Panc1 (cell line): ENCODE data around the gene SERPINA9. TPM values are rescaled to one million over a fixed set of nuclear protein-coding genes. Genes with fewer than 3 reads are reported as not detected.

Source experiments
- ATAC-seq: fragments of 200-7000 bp; cut with Tn5 transposase; 2 replicates; pipeline ENCODE4 v1.9.1; 2020; ENCODE audit warnings: mild to moderate bottlenecking, moderate library complexity
- BruUV-seq: library from RNA; stranded (reverse); fragments of 400-500 nt; replicated peaks from 2 replicates; lab custom pipeline; 2021; lab: Mats Ljungman, UMichigan
- CTCF ChIA-PET: fragments of 300-600 bp; sonication (Branson Sonifier 250); formaldehyde crosslinking; loops from one replicate; lab custom pipeline; 2022; ENCODE audit warnings: antibody characterized with exemption; lab: Charles Lee
- POLR2A ChIA-PET: fragments of 300-600 bp; sonication (Branson Sonifier 250); formaldehyde crosslinking; loops from one replicate; lab custom pipeline; 2022; ENCODE audit warnings: antibody characterized with exemption; lab: Charles Lee
- DNase-seq: peaks from one replicate; pipeline ENCODE4 v3.0.0-alpha.2; 2010; ENCODE audit warnings: low read depth, low spot score
- H3K27ac ChIP-seq: 2 replicates; pipeline ENCODE4 v1.5.1; 2011; ENCODE audit warnings: mild to moderate bottlenecking, low read length, inconsistent platforms
- H3K27me3 ChIP-seq: fragments of 200-500 bp; sonication (Bioruptor generic); 2 replicates; pipeline ENCODE4 v1.6.0; 2014; ENCODE audit warnings: low read length, inconsistent platforms; ENCODE audit not compliant: control insufficient read depth, insufficient read depth
- H3K36me3 ChIP-seq: fragments of 200-500 bp; sonication (Bioruptor generic); 2 replicates; pipeline ENCODE4 v1.5.1; 2014; ENCODE audit warnings: inconsistent platforms, mild to moderate bottlenecking, low read length, moderate library complexity; ENCODE audit not compliant: control insufficient read depth, insufficient read depth
- H3K4me1 ChIP-seq: 2 replicates; pipeline ENCODE4 v1.5.1; 2011; ENCODE audit warnings: inconsistent platforms, mild to moderate bottlenecking, low read length, moderate library complexity; ENCODE audit not compliant: control insufficient read depth, insufficient read depth
- H3K4me3 ChIP-seq, 2 experiments: 2 replicates each; pipeline ENCODE4 v1.5.1; 2011 to 2012; ENCODE audit warnings: low read depth in 2 of 2, low read length in 2 of 2, mild to moderate bottlenecking in 2 of 2, inconsistent platforms in 1 of 2, moderate library complexity in 1 of 2
- H3K9me3 ChIP-seq: fragments of 200-500 bp; sonication (Bioruptor generic); 2 replicates; pipeline ENCODE4 v1.5.1; 2014; ENCODE audit warnings: low read depth, mild to moderate bottlenecking, inconsistent platforms, low read length, moderate library complexity; ENCODE audit not compliant: control insufficient read depth, insufficient read depth
- POLR2AphosphoS5 ChIP-seq: IDR thresholded peaks from 2 replicates; pipeline ENCODE4 v1.6.1; 2012; ENCODE audit warnings: mild to moderate bottlenecking, low read depth, low read length, moderate library complexity
- SIN3A ChIP-seq: IDR thresholded peaks from 2 replicates; pipeline ENCODE4 v1.6.1; 2012; ENCODE audit warnings: low read depth, mild to moderate bottlenecking, low read length, moderate library complexity, borderline replicate concordance; ENCODE audit not compliant: insufficient read depth
- TCF7L2 ChIP-seq: IDR thresholded peaks from 2 replicates; pipeline ENCODE4 v1.6.1; 2011; ENCODE audit warnings: mild to moderate bottlenecking, low read depth, low read length, inconsistent platforms
- in situ Hi-C: cut with HindIII; loops from 2 replicates; pipeline ENCODE4 v1.10.0; 2016; ENCODE audit warnings: low sequenced_read_pairs, low pct_unique_long_range_greater_than_20kb
- intact Hi-C: fragments of 100-400 bp; cut with micrococcal nuclease; formaldehyde crosslinking; loops from one replicate; pipeline ENCODE4 v1.10.0; 2022; ENCODE audit not compliant: unreplicated experiment
- total RNA-seq: library from RNA; stranded (reverse); gene quantifications from one replicate; pipeline ENCODE4 v1.2.1, GENCODE V29; 2021; ENCODE audit not compliant: unreplicated experiment
- TF ChIP-seq, protein P1 (sequence below): fragments of 450-650 bp; IDR thresholded peaks from 2 replicates; pipeline ENCODE4 v1.5.1; 2017; ENCODE audit warnings: mild to moderate bottlenecking
- TF ChIP-seq, protein P2 (sequence below), 2 experiments: IDR thresholded peaks; 2 replicates each; pipeline ENCODE4 v1.6.1; 2011 to 2012; ENCODE audit warnings: low read depth in 2 of 2, control low read depth in 1 of 2, low read length in 1 of 2, mild to moderate bottlenecking in 1 of 2, moderate library complexity in 1 of 2; ENCODE audit not compliant: insufficient read depth in 1 of 2

Gene SERPINA9
- total RNA-seq, 1 experiment from 2014 or later = not detected

- no peaks in the 10 kb centered on the region for H3K36me3 ChIP-seq
- H3K4me3 ChIP-seq = no peak overlapping the region
- ChIA-PET CTCF (no interaction called here), POLR2A (no interaction called here)
- no peaks in the 10 kb centered on the region for H3K27me3 ChIP-seq
- no peaks in the 10 kb centered on the region for H3K9me3 ChIP-seq
- ATAC-seq = no peak
- TF ChIP-seq TCF7L2 (no peak), POLR2AphosphoS5 (no peak), SIN3A (no peak)
- TF ChIP-seq, protein P1, sequence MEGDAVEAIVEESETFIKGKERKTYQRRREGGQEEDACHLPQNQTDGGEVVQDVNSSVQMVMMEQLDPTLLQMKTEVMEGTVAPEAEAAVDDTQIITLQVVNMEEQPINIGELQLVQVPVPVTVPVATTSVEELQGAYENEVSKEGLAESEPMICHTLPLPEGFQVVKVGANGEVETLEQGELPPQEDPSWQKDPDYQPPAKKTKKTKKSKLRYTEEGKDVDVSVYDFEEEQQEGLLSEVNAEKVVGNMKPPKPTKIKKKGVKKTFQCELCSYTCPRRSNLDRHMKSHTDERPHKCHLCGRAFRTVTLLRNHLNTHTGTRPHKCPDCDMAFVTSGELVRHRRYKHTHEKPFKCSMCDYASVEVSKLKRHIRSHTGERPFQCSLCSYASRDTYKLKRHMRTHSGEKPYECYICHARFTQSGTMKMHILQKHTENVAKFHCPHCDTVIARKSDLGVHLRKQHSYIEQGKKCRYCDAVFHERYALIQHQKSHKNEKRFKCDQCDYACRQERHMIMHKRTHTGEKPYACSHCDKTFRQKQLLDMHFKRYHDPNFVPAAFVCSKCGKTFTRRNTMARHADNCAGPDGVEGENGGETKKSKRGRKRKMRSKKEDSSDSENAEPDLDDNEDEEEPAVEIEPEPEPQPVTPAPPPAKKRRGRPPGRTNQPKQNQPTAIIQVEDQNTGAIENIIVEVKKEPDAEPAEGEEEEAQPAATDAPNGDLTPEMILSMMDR = no peak
- TF ChIP-seq, protein P2, sequence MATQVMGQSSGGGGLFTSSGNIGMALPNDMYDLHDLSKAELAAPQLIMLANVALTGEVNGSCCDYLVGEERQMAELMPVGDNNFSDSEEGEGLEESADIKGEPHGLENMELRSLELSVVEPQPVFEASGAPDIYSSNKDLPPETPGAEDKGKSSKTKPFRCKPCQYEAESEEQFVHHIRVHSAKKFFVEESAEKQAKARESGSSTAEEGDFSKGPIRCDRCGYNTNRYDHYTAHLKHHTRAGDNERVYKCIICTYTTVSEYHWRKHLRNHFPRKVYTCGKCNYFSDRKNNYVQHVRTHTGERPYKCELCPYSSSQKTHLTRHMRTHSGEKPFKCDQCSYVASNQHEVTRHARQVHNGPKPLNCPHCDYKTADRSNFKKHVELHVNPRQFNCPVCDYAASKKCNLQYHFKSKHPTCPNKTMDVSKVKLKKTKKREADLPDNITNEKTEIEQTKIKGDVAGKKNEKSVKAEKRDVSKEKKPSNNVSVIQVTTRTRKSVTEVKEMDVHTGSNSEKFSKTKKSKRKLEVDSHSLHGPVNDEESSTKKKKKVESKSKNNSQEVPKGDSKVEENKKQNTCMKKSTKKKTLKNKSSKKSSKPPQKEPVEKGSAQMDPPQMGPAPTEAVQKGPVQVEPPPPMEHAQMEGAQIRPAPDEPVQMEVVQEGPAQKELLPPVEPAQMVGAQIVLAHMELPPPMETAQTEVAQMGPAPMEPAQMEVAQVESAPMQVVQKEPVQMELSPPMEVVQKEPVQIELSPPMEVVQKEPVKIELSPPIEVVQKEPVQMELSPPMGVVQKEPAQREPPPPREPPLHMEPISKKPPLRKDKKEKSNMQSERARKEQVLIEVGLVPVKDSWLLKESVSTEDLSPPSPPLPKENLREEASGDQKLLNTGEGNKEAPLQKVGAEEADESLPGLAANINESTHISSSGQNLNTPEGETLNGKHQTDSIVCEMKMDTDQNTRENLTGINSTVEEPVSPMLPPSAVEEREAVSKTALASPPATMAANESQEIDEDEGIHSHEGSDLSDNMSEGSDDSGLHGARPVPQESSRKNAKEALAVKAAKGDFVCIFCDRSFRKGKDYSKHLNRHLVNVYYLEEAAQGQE (IDR thresholded peaks at IDR 0.05; ENCODE audit: insufficient read depth in 1 of 2, low read depth in 2 of 2, low read length in 1 of 2) = no peak
- DNase-seq = no peak
- H3K27ac ChIP-seq = no peak overlapping the region
- BruUV-seq = no TSS peak
- intact Hi-C loops = no loop called here
- no peaks in the 10 kb centered on the region for H3K4me1 ChIP-seq
- in situ Hi-C loops = no loop called here
Measured at GRCh38 chr14:94458558-94459205, 17.3 kb downstream of the SERPINA9 start.

DNA sequence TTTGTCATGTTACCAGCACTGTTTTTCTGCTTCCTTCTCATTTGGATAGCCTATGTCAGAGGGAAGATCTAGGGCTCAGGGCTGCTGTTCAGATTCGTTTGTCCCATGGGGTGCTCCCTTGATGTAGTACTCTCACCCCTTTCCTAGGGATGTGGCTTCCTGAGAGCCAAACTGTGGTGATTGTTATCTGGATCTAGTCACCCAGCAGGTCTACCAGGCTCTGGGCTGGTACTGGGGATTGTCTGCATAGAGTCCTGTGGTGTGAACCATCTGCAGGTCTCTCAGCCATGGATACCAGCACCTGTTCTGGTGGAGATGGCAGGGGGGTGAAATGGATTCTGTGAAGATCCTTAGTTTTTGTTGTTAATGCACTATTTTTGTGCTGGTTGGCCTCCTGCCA, 17.9 kb downstream of the SERPINA9 start:
- DNase-seq (no peak), ATAC-seq (no peak)
- BruUV-seq = no TSS peak
- POLR2A ChIA-PET = no interaction called here
- Histone ChIP-seq H3K4me3 (no peak overlapping the region), H3K4me1 (no peaks in the 10 kb centered on the region), H3K27me3 (no peaks in the 10 kb centered on the region), H3K9me3 (no peaks in the 10 kb centered on the region), H3K27ac (no peak overlapping the region), H3K36me3 (no peaks in the 10 kb centered on the region)
- in situ Hi-C loops = no loop called here
- CTCF ChIA-PET = no interaction called here
- intact Hi-C loops = no loop called here
- TF ChIP-seq SIN3A = no peak
- no peak for TF ChIP-seq TCF7L2
- TF ChIP-seq POLR2AphosphoS5 = no peak
- TF ChIP-seq, protein P1 = no peak
- TF ChIP-seq, protein P2 (IDR thresholded peaks at IDR 0.05; ENCODE audit: insufficient read depth in 1 of 2, low read depth in 2 of 2, low read length in 1 of 2) = no peak
